Measurements from ENCODE around the gene TMTC2.
"Not testable (repeated sequence)": the region's sequence is repeated elsewhere in the genome, so short reads cannot be mapped to it uniquely, and the experiment has no call there.

The TMTC2 gene

DNA sequence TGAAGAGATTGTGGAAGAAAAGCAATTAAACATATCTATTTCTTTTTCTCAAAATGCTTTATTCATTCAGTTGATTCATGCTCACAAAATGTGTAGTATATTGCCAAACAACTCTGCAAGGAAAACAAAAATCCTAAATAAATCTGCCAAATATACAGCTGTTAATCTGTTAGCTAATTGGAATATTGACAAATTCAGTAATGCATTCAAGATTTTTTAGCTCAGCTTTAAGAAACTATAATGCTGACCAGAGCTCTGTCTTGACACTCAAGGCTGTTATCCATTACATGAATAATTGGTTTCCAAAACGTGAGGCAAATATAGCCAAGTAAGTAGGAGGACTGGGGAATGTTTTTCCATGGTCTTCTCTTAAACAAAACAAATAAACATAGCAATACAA lies 146.8 kb downstream of the TMTC2 start:
- no peak overlapping the region for H3K4me3 ChIP-seq (ENCODE audit: low read length)
- no peak for DNase-seq (ENCODE audit: low read depth)
- TF ChIP-seq, protein P1, sequence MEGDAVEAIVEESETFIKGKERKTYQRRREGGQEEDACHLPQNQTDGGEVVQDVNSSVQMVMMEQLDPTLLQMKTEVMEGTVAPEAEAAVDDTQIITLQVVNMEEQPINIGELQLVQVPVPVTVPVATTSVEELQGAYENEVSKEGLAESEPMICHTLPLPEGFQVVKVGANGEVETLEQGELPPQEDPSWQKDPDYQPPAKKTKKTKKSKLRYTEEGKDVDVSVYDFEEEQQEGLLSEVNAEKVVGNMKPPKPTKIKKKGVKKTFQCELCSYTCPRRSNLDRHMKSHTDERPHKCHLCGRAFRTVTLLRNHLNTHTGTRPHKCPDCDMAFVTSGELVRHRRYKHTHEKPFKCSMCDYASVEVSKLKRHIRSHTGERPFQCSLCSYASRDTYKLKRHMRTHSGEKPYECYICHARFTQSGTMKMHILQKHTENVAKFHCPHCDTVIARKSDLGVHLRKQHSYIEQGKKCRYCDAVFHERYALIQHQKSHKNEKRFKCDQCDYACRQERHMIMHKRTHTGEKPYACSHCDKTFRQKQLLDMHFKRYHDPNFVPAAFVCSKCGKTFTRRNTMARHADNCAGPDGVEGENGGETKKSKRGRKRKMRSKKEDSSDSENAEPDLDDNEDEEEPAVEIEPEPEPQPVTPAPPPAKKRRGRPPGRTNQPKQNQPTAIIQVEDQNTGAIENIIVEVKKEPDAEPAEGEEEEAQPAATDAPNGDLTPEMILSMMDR (conservative IDR thresholded peaks at IDR 0.05; ENCODE audit: low read depth, low read length), result no peak

- no peak for DNase-seq (ENCODE audit: low read depth)
- TF ChIP-seq, protein P1 (conservative IDR thresholded peaks at IDR 0.05; ENCODE audit: low read depth, low read length), result no peak
- no peak overlapping the region for H3K4me3 ChIP-seq (ENCODE audit: low read length)
Measured at GRCh38 chr12:82835217-82835616, 148.5 kb downstream of the TMTC2 start.

DNA sequence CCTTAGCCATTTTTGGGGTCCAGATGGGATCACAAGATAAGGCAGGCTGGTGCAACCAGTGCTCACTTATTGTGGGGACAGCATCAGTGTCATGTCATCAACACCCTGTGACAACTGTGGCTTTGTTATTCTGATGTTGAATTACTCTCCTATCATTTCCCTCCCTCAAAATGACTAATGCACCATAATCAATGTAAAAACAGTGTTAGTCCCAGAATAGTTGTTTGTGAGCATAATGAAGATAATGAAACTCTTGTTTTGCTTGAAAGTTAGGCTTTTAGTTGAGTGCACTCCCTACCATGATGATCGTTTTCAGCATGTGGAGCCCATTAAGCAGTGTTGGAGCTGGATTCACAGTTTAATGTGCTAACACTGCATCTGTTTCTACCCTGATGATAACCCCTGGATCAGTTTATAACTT lies 151.4 kb downstream of the TMTC2 start:
- DNase-seq (ENCODE audit: low read depth), result no peak
- H3K4me3 ChIP-seq (ENCODE audit: low read length), result no peak overlapping the region

DNA sequence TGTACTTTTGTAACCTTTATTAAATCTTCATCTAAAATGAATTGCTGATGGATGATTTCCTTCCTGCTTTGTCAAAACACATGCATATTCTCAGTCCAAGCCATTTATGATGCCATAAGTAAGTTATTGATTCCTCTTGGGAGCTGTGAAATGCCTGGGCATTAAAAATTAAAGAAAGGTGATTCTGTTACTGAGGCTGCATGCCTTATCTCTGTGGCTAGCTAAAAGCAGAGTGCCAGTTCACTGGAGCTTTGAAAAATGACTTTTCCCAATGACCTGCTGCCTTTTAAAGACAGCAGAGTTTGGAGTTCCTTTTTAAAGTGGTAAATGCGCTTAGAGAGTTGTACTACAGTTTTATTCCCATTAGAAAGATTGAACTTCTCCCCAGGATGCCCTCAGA lies 152.1 kb downstream of the TMTC2 start:
- H3K4me3 ChIP-seq (ENCODE audit: low read length), result no peak overlapping the region
- TF ChIP-seq, protein P1 (conservative IDR thresholded peaks at IDR 0.05; ENCODE audit: low read depth, low read length), result no peak
- no peak for DNase-seq (ENCODE audit: low read depth)

More for the DNA sequence above, 151.4 kb downstream of the TMTC2 start:
- TF ChIP-seq, protein P1 (conservative IDR thresholded peaks at IDR 0.05; ENCODE audit: low read depth, low read length), result no peak

- TF ChIP-seq, protein P1 (conservative IDR thresholded peaks at IDR 0.05; ENCODE audit: low read depth, low read length), result no peak
- H3K4me3 ChIP-seq (ENCODE audit: low read length), result no peak overlapping the region
- no peak for DNase-seq (ENCODE audit: low read depth)
Measured at GRCh38 chr12:82839796-82840195, 153.1 kb downstream of the TMTC2 start.

DNA sequence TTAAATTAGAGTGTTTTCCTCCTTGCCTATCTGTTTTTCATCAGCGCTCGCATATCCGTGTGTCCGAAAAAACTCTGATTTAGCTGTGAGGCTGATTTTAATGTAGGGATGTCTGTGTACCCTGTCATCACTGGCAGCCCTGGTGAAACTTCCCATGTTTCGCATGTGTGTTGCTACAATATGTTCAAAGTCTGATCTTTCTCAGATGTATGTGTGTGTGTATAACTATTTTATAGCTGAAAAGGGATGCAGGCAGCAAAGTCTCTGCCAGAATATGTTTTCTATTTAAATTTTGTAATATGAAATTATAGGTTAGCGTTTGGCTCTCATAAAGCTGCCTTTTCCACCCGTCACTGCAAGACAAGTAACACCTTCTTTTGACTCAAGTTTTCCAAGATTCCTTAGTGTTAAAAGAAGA lies 154.8 kb downstream of the TMTC2 start:
- no peak for DNase-seq (ENCODE audit: low read depth)
- TF ChIP-seq, protein P1 (conservative IDR thresholded peaks at IDR 0.05; ENCODE audit: low read depth, low read length), result no peak
- H3K4me3 ChIP-seq (ENCODE audit: low read length), result no peak overlapping the region

GRCh38 chr12:82842480-82842879 lies 155.8 kb downstream of the TMTC2 start:
- DNase-seq (ENCODE audit: low read depth), result no peak
- TF ChIP-seq, protein P1 (conservative IDR thresholded peaks at IDR 0.05; ENCODE audit: low read depth, low read length), result no peak
- no peak overlapping the region for H3K4me3 ChIP-seq (ENCODE audit: low read length)

GRCh38 chr12:82845076-82845475 lies 158.4 kb downstream of the TMTC2 start:
- DNase-seq (ENCODE audit: low read depth); H3K4me3 ChIP-seq (ENCODE audit: low read length): not testable (repeated sequence)

Measured in retinal pigment epithelial cell (primary cell).